IMR-90 (cell line): Measurements from ENCODE around the gene HSD17B3. TPM values are rescaled to one million over a fixed set of nuclear protein-coding genes. Genes with fewer than 3 reads are reported as not detected.

Source experiments
- ATAC-seq: fragments of 200-7000 bp; cut with Tn5 transposase; 2 replicates; pipeline ENCODE4 v1.9.1; 2020; ENCODE audit warnings: low read depth, mild to moderate bottlenecking, moderate library complexity
- BruUV-seq: library from RNA; stranded (reverse); fragments of 400-500 nt; replicated peaks from 2 replicates; lab custom pipeline; 2021; lab: Mats Ljungman, UMichigan
- CTCF ChIA-PET: fragments of 300-600 bp; formaldehyde crosslinking; extraction: SDS; loops from one replicate; lab custom pipeline; 2021; ENCODE audit warnings: antibody characterized with exemption; lab: Yijun Ruan, JAX
- POLR2A ChIA-PET: fragments of 300-600 bp; sonication (Branson Sonifier 250); formaldehyde crosslinking; loops from one replicate; lab custom pipeline; 2022; ENCODE audit warnings: antibody characterized with exemption; ENCODE audit not compliant: unreplicated experiment; lab: Charles Lee
- DNase-seq: peaks from one replicate; pipeline ENCODE4 v3.0.0; 2013
- H2AFZ ChIP-seq: replicated peaks from 2 replicates; pipeline ENCODE3; 2013; ENCODE audit warnings: low read length, mild to moderate bottlenecking; ENCODE audit not compliant: poor library complexity
- H2AK5ac ChIP-seq: 2 replicates; pipeline ENCODE4 v1.6.1; 2013; ENCODE audit warnings: low read depth, low read length, inconsistent platforms
- H2AK9ac ChIP-seq: replicated peaks from 2 replicates; pipeline ENCODE3; 2013; ENCODE audit warnings: mild to moderate bottlenecking, low read depth, low read length, moderate library complexity; ENCODE audit not compliant: poor library complexity
- H2BK120ac ChIP-seq: 2 replicates; pipeline ENCODE4 v1.6.1; 2013; ENCODE audit warnings: low read depth, low read length, inconsistent platforms
- H2BK15ac ChIP-seq: 3 replicates; pipeline ENCODE4 v1.6.1; 2013; ENCODE audit warnings: low read depth, low read length, inconsistent platforms
- H2BK20ac ChIP-seq: 2 replicates; pipeline ENCODE4 v1.6.1; 2013; ENCODE audit warnings: low read depth, mild to moderate bottlenecking, inconsistent platforms, low read length, moderate library complexity
- H2BK5ac ChIP-seq: 2 replicates; pipeline ENCODE4 v1.6.1; 2013; ENCODE audit warnings: mild to moderate bottlenecking, low read depth, low read length, inconsistent platforms; ENCODE audit not compliant: poor library complexity, severe bottlenecking
- H3K14ac ChIP-seq: replicated peaks from 2 replicates; pipeline ENCODE4 v1.6.1; 2013; ENCODE audit warnings: low read depth, low read length, inconsistent platforms
- H3K18ac ChIP-seq: 2 replicates; pipeline ENCODE4 v1.6.1; 2013; ENCODE audit warnings: low read depth, low read length, control low read depth
- H3K23ac ChIP-seq: 2 replicates; pipeline ENCODE4 v1.6.1; 2013; ENCODE audit warnings: low read depth, low read length, inconsistent platforms
- H3K27ac ChIP-seq: 2 replicates; pipeline ENCODE4 v1.5.1; 2013; ENCODE audit warnings: mild to moderate bottlenecking, control low read depth, low read length; ENCODE audit not compliant: insufficient read depth
- H3K27me3 ChIP-seq: 2 replicates; pipeline ENCODE4 v1.6.1; 2013; ENCODE audit warnings: low read length; ENCODE audit not compliant: control insufficient read depth, insufficient read depth
- H3K36me3 ChIP-seq: 2 replicates; pipeline ENCODE4 v1.6.1; 2013; ENCODE audit warnings: low read length, mixed read lengths; ENCODE audit not compliant: control insufficient read depth, insufficient read depth
- H3K4ac ChIP-seq: 2 replicates; pipeline ENCODE4 v1.6.1; 2013; ENCODE audit warnings: low read depth, low read length, inconsistent platforms
- H3K4me1 ChIP-seq: 2 replicates; pipeline ENCODE4 v1.6.1; 2013; ENCODE audit warnings: low read length, mixed read lengths; ENCODE audit not compliant: control insufficient read depth, insufficient read depth
- H3K4me2 ChIP-seq: 2 replicates; pipeline ENCODE4 v1.6.1; 2013; ENCODE audit warnings: low read depth, mild to moderate bottlenecking, control low read depth, low read length, moderate library complexity
- H3K4me3 ChIP-seq: 2 replicates; pipeline ENCODE4 v1.5.1; 2013; ENCODE audit warnings: low read depth, mild to moderate bottlenecking, control low read depth, low read length, moderate library complexity; ENCODE audit not compliant: insufficient read depth
- H3K56ac ChIP-seq: 2 replicates; pipeline ENCODE4 v1.6.1; 2013; ENCODE audit warnings: low read length, inconsistent platforms; ENCODE audit not compliant: insufficient read depth; ENCODE audit errors: extremely low read depth
- H3K79me1 ChIP-seq, 2 experiments: 2 replicates each; pipeline ENCODE4 v1.6.1; 2013; ENCODE audit warnings: low read length in 2 of 2, inconsistent platforms in 1 of 2, low read depth in 1 of 2
- H3K9ac ChIP-seq: 2 replicates; pipeline ENCODE4 v1.6.1; 2013; ENCODE audit warnings: low read depth, low read length, control low read depth
- H3K9me1 ChIP-seq: 2 replicates; pipeline ENCODE4 v1.6.1; 2013; ENCODE audit warnings: low read length, inconsistent platforms; ENCODE audit not compliant: insufficient read depth
- H3K9me3 ChIP-seq: 2 replicates; pipeline ENCODE4 v1.6.1; 2013; ENCODE audit warnings: low read length; ENCODE audit not compliant: control insufficient read depth, insufficient read depth
- H4K20me1 ChIP-seq: 2 replicates; pipeline ENCODE4 v1.6.1; 2013; ENCODE audit warnings: low read length, inconsistent platforms; ENCODE audit not compliant: insufficient read depth
- H4K5ac ChIP-seq: 2 replicates; pipeline ENCODE4 v1.6.1; 2013; ENCODE audit warnings: mild to moderate bottlenecking, low read depth, low read length, control low read depth
- H4K8ac ChIP-seq, 2 experiments: 2 replicates each; pipeline ENCODE4 v1.6.1; 2013; ENCODE audit warnings: low read depth in 2 of 2, low read length in 2 of 2, control low read depth in 1 of 2, inconsistent platforms in 1 of 2
- H4K91ac ChIP-seq: 2 replicates; pipeline ENCODE4 v1.6.1; 2013; ENCODE audit warnings: low read depth, low read length, inconsistent platforms; ENCODE audit not compliant: insufficient read depth
- BHLHE40 ChIP-seq: fragments of 150-350 bp; IDR thresholded peaks from 2 replicates; pipeline ENCODE4 v1.6.1; 2016; ENCODE audit warnings: mild to moderate bottlenecking, low read depth, low read length
- CEBPB ChIP-seq: IDR thresholded peaks from 2 replicates; pipeline ENCODE4 v1.6.1; 2012; ENCODE audit warnings: low read depth, low read length, improper control_type of control experiment
- CTCF ChIP-seq: conservative IDR thresholded peaks from 2 replicates; pipeline ENCODE4 v1.5.1; 2012; ENCODE audit warnings: mild to moderate bottlenecking, low read depth, low read length, improper control_type of control experiment
- MAFK ChIP-seq: IDR thresholded peaks from 2 replicates; pipeline ENCODE4 v1.6.1; 2012; ENCODE audit warnings: low read depth, low read length, improper control_type of control experiment
- MAZ ChIP-seq: IDR thresholded peaks from 2 replicates; pipeline ENCODE4 v1.6.1; 2012; ENCODE audit warnings: low read depth, mild to moderate bottlenecking, low read length, improper control_type of control experiment, moderate library complexity, borderline replicate concordance
- NFE2L2 ChIP-seq: fragments of 150-350 bp; IDR thresholded peaks from 2 replicates; pipeline ENCODE4 v1.6.1; 2016; ENCODE audit warnings: low read depth, mild to moderate bottlenecking, low read length
- SMC3 ChIP-seq: fragments of 150-350 bp; IDR thresholded peaks from 2 replicates; pipeline ENCODE4 v1.6.1; 2016; ENCODE audit warnings: low read depth, mild to moderate bottlenecking, antibody characterized with exemption, low read length, moderate library complexity
- WGBS, 2 experiments: methylation state at CpG; one replicate each; pipeline versions ENCODE4 v1.1.5 to v1.1.7; 2013; ENCODE audit warnings: missing lambda C conversion rate in 2 of 2; ENCODE audit not compliant: insufficient read length in 1 of 2; ENCODE audit errors: extremely low coverage in 2 of 2; 5-methylcytosine and 5-hydroxymethylcytosine counted together
- dilution Hi-C: fragments of 300-500 bp; cut with HindIII; formaldehyde crosslinking; loops from one replicate; pipeline ENCODE4 v1.14.3; 2018; ENCODE audit warnings: low sequenced_read_pairs; ENCODE audit not compliant: unreplicated experiment
- in situ Hi-C: fragments of 300-500 bp; cut with MboI; formaldehyde crosslinking; loops from 3 replicates; pipeline ENCODE4 v1.14.3; 2019; ENCODE audit warnings: low sequenced_read_pairs, inconsistent platforms, mixed read lengths
- intact Hi-C: fragments of 100-400 bp; cut with micrococcal nuclease; formaldehyde crosslinking; loops from 2 replicates; pipeline ENCODE4 v1.10.0; 2022
- polyA plus RNA-seq, 3 experiments: library from polyadenylated mRNA; depleted of rRNA; stranded (reverse); fragments of >200 nt; gene quantifications; 2 replicates each; pipeline ENCODE4 v1.2.3, GENCODE V29; 2012; ENCODE audit warnings: low replicate concordance in 1 of 3
- total RNA-seq: library from RNA; depleted of rRNA; stranded (reverse); fragments of >200 nt; gene quantifications from 2 replicates; pipeline ENCODE4 v1.2.3, GENCODE V29; 2012

Gene HSD17B3
- total and polyA plus RNA-seq, 2 of the 4 experiments (the other 2 are of a cell fraction) = 0.18 TPM; not detected in 1

GRCh38 chr9:96209407-96210271 is 92.3 kb downstream of the HSD17B3 start:
- H3K4ac ChIP-seq = no peak overlapping the region
- no peak overlapping the region for H3K23ac ChIP-seq
- no CpG with 5 or more reads among the region's 7 CpGs for WGBS, 2 experiments
- no peak overlapping the region for H4K8ac ChIP-seq
- no peak overlapping the region for H2AFZ ChIP-seq
- no peak overlapping the region for H3K4me2 ChIP-seq
- no peak overlapping the region; the same call in 1 of the 2 replicates for H3K18ac ChIP-seq
- no peak overlapping the region for H2BK20ac ChIP-seq
- H3K79me1 ChIP-seq = no peaks in the 10 kb centered on the region
- no peak overlapping the region for H3K4me3 ChIP-seq
- peak; percentile 62; the same call in 1 of the 2 replicates for TF ChIP-seq NFE2L2
- TF ChIP-seq SMC3 = no peak
- TF ChIP-seq MAZ = no peak
- TF ChIP-seq CEBPB = no peak
- TF ChIP-seq BHLHE40 = no peak
- no peak for TF ChIP-seq CTCF
- TF ChIP-seq MAFK = peak; percentile 46
- H3K9me1 ChIP-seq = no peaks in the 10 kb centered on the region
- no TSS peak for BruUV-seq
- H3K9me3 ChIP-seq = 0 out of 2 replicates have a peak, but pooled peaks cover 2% of the 10 kb centered on the region
- no peaks in the 10 kb centered on the region for H4K20me1 ChIP-seq
- H3K27ac ChIP-seq = no peak overlapping the region
- H3K27me3 ChIP-seq = peaks cover 23% of the 10 kb centered on the region
- ATAC-seq (peak; percentile 44), DNase-seq (peak; percentile 50)
- no peak overlapping the region for H4K91ac ChIP-seq
- H2BK15ac ChIP-seq = no peak overlapping the region
- no peak overlapping the region for H2BK120ac ChIP-seq
- intact Hi-C loops = loop anchor here (10.0 kb wide), 1 partner anchor 185 kb away; no protein-coding TSS in a partner anchor
- H3K9ac ChIP-seq = no peak overlapping the region
- in situ Hi-C loops = loop anchor here (10.0 to 25.0 kb wide), 3 partner anchors 472 to 1545 kb away; no protein-coding TSS in a partner anchor
- H3K14ac ChIP-seq = no peak overlapping the region
- H2BK5ac ChIP-seq = no peak overlapping the region
- dilution Hi-C loops = no loop called here
- H3K56ac ChIP-seq = no peak overlapping the region
- ChIA-PET POLR2A (no interaction called here), CTCF (interaction anchor here (0.6 kb wide), 1 partner anchor 117 kb away, joined by 3 read pairs; no protein-coding TSS in a partner anchor)
- no peak overlapping the region for H4K5ac ChIP-seq
- H3K4me1 ChIP-seq = no peaks in the 10 kb centered on the region
- no peak overlapping the region for H2AK5ac ChIP-seq
- no peak overlapping the region for H2AK9ac ChIP-seq
- H3K36me3 ChIP-seq = no peaks in the 10 kb centered on the region
